Brain pericyte (primary cell): Measurements from ENCODE around the gene RAD18.
A peak's percentile ranks its signal among the peaks of the same experiment; 100 is the strongest.

Experiments used
- DNase-seq: peaks from one replicate; pipeline ENCODE4 v3.0.0-alpha.2; 2012; ENCODE audit warnings: low read depth, low spot score

The RAD18 gene

GRCh38 chr3:8963137-8963853 is at the start of gene RAD18:
RAD18 (minus strand) TSS chr3:8963472; CDS start chr3:8963385, 87 bp downstream.
- peak; percentile 65 for DNase-seq

- DNase-seq, result no peak
Observed at GRCh38 chr3:9012521-9012920, 49.2 kb upstream of the RAD18 start.

- DNase-seq, result no peak
Observed at GRCh38 chr3:9009976-9010545, 46.8 kb upstream of the RAD18 start.

GRCh38 chr3:9008550-9009255 is 45.4 kb upstream of the RAD18 start:
- no peak for DNase-seq

GRCh38 chr3:9007928-9008327 is 44.7 kb upstream of the RAD18 start:
- no peak for DNase-seq

GRCh38 chr3:9007213-9007612 is 43.9 kb upstream of the RAD18 start:
- DNase-seq, result no peak

- DNase-seq, result no peak
Observed at GRCh38 chr3:9000041-9000440, 36.8 kb upstream of the RAD18 start.

GRCh38 chr3:8997151-8997550 is 33.9 kb upstream of the RAD18 start:
- DNase-seq, result no peak

- no peak for DNase-seq
Observed at GRCh38 chr3:8996681-8997121, 33.4 kb upstream of the RAD18 start.

- DNase-seq, result no peak
Observed at GRCh38 chr3:8996216-8996615, 32.9 kb upstream of the RAD18 start.

GRCh38 chr3:8994226-8994625 is 31.0 kb upstream of the RAD18 start:
- no peak for DNase-seq

- DNase-seq, result no peak
Observed at GRCh38 chr3:8993331-8993730, 30.1 kb upstream of the RAD18 start.

GRCh38 chr3:8992854-8993253 is 29.6 kb upstream of the RAD18 start:
- DNase-seq, result no peak

- DNase-seq, result no peak
Observed at GRCh38 chr3:8992199-8992598, 28.9 kb upstream of the RAD18 start.

- peak; percentile 69 for DNase-seq
Observed at GRCh38 chr3:8990266-8991215, 27.3 kb upstream of the RAD18 start.

GRCh38 chr3:8988791-8989558 is 25.7 kb upstream of the RAD18 start:
- no peak for DNase-seq

- no peak for DNase-seq
Observed at GRCh38 chr3:8988384-8988655, 25.0 kb upstream of the RAD18 start.

GRCh38 chr3:8987645-8988383 is 24.5 kb upstream of the RAD18 start:
- DNase-seq, result no peak

- DNase-seq, result no peak
Observed at GRCh38 chr3:8987226-8987625, 24.0 kb upstream of the RAD18 start.

- DNase-seq, result no peak
Observed at GRCh38 chr3:8986741-8987140, 23.5 kb upstream of the RAD18 start.

GRCh38 chr3:8985876-8986275 is 22.6 kb upstream of the RAD18 start:
- no peak for DNase-seq
